Measurements from ENCODE around the gene TAB2.

- TF ChIP-seq FOXM1 (IDR thresholded peaks at IDR 0.05; ENCODE audit: borderline replicate concordance, low read depth) (no peak), CREB1 (IDR thresholded peaks at IDR 0.05; ENCODE audit: low read depth) (no peak), RAD21 (IDR thresholded peaks at IDR 0.05; ENCODE audit: low read depth) (no peak), TAF1 (IDR thresholded peaks at IDR 0.05; ENCODE audit: low read depth) (no peak)
- TF ChIP-seq, protein P1, sequence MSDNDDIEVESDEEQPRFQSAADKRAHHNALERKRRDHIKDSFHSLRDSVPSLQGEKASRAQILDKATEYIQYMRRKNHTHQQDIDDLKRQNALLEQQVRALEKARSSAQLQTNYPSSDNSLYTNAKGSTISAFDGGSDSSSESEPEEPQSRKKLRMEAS (IDR thresholded peaks at IDR 0.05): no peak
Observed at GRCh38 chr6:149340200-149340599, 22.7 kb downstream of the TAB2 start.

Data from Ishikawa (cell line).